Upper lobe of left lung (tissue), 4 donors: ENCODE measurements around the gene SAMD4A.

ENCODE experiments used
- CTCF ChIP-seq, 6 experiments: fragments of 450-650 bp in 4 of 6; fragments of 200-600 bp in 2 of 6; sonication (generic) in 2 of 6; IDR thresholded peaks; one replicate each; pipeline ENCODE4 v1.5.1; 2016 to 2019; ENCODE audit warnings: antibody characterized with exemption in 6 of 6
- EP300 ChIP-seq, 4 donors: sonication (generic); formaldehyde crosslinking; IDR thresholded peaks; one replicate each; pipeline ENCODE4 v1.5.1; 2017; ENCODE audit warnings: antibody characterized with exemption in 4 of 4, control low read depth in 2 of 4
- POLR2AphosphoS5 ChIP-seq, 2 donors: sonication (generic); formaldehyde crosslinking; IDR thresholded peaks; one replicate each; pipeline ENCODE4 v1.5.1; 2017; ENCODE audit warnings: antibody characterized with exemption in 2 of 2

DNA sequence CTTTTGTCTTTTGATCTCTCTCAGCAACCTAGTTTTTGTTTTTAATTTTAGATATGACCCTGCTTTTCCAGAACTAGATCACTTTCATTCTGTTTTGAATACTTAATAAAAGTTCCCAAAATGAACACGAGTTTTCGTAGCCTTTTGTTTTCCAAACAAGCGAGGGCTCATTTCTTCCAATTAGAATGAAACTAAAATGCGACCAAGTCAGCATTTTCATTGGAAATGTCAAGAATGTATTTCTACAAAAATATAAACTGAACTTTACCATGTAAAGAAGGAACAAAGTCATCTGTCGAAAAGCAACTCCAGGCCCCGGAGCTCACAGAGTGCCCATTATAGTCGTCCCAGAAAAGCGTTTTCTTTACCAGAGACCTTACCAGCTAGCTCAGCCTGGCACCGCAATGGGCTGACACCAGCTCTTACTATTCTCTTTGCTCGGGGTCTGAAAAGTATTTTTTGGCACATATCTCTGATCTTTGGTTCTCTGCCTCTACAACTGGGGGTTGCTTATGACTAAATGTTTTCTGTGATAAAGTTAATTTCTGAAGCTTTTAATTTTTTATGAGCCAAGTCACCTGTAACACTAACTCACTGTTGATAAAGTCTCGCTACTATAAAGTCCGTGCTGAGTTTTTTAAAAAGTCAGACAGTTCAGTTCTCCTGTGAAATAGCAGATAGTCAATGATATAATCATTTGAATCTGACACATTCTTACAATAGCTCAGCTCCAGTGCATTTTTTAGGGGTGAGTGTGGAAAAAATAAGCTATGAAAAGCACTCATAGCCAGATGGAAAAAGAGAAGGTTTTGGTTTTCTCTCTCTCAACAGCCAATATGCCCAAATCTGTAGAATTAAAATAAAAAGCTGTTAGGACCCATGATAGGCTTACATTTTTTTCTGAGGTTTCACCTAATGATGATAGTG lies 43.4 kb downstream of the SAMD4A start:
- no peak for TF ChIP-seq POLR2AphosphoS5 (IDR thresholded peaks at IDR 0.05)
- TF ChIP-seq EP300 (IDR thresholded peaks at IDR 0.05), result no peak
- no peak for TF ChIP-seq CTCF (IDR thresholded peaks at IDR 0.05)
